ENCODE measurements around the gene MRGPRE. TPM values are rescaled to one million over a fixed set of nuclear protein-coding genes. Genes with fewer than 3 reads are reported as not detected.

The MRGPRE gene
- total RNA-seq, 1 donor from 2014 or later = 0.36 TPM

GRCh38 chr11:3192511-3193372 lies 39.5 kb downstream of the MRGPRE start:
- Histone ChIP-seq H3K4me1 (peaks cover 10% of the 10 kb centered on the region), H3K4me3 (no peak overlapping the region), H3K36me3 (no peaks in the 10 kb centered on the region), H3K27ac (replicated peaks) (no peak overlapping the region), H3K9me3 (replicated peaks) (no peaks in the 10 kb centered on the region), H3K27me3 (ENCODE audit: low read depth) (peaks cover 10% of the 10 kb centered on the region)
- no peak for TF ChIP-seq CTCF (IDR thresholded peaks at IDR 0.05; ENCODE audit: borderline replicate concordance)
- DNase-seq = no peak
- intact Hi-C loops (cut with micrococcal nuclease) = no loop called here

GRCh38 chr11:3191586-3192324 lies 40.5 kb downstream of the MRGPRE start:
- DNase-seq = no peak
- Histone ChIP-seq H3K36me3 (no peaks in the 10 kb centered on the region), H3K27ac (replicated peaks) (no peak overlapping the region), H3K4me3 (no peak overlapping the region), H3K9me3 (replicated peaks) (no peaks in the 10 kb centered on the region), H3K27me3 (ENCODE audit: low read depth) (peaks cover 2% of the 10 kb centered on the region), H3K4me1 (peaks cover 10% of the 10 kb centered on the region)
- intact Hi-C loops (cut with micrococcal nuclease) = no loop called here
- no peak for TF ChIP-seq CTCF (IDR thresholded peaks at IDR 0.05; ENCODE audit: borderline replicate concordance)

GRCh38 chr11:3190600-3190999 lies 41.6 kb downstream of the MRGPRE start:
- DNase-seq = no peak
- Histone ChIP-seq H3K27me3 (ENCODE audit: low read depth) (no peaks in the 10 kb centered on the region), H3K4me3 (no peak overlapping the region), H3K4me1 (peaks cover 5% of the 10 kb centered on the region), H3K27ac (replicated peaks) (no peak overlapping the region), H3K9me3 (replicated peaks) (no peaks in the 10 kb centered on the region), H3K36me3 (no peaks in the 10 kb centered on the region)
- intact Hi-C loops (cut with micrococcal nuclease) = no loop called here
- no peak for TF ChIP-seq CTCF (IDR thresholded peaks at IDR 0.05; ENCODE audit: borderline replicate concordance)

- intact Hi-C loops (cut with micrococcal nuclease) = no loop called here
- Histone ChIP-seq H3K27me3 (ENCODE audit: low read depth) (no peaks in the 10 kb centered on the region), H3K36me3 (no peaks in the 10 kb centered on the region), H3K4me3 (no peak overlapping the region), H3K9me3 (replicated peaks) (no peaks in the 10 kb centered on the region), H3K27ac (replicated peaks) (no peak overlapping the region), H3K4me1 (peaks cover 5% of the 10 kb centered on the region)
- no peak for DNase-seq
- no peak for TF ChIP-seq CTCF (IDR thresholded peaks at IDR 0.05; ENCODE audit: borderline replicate concordance)
These were observed 42.2 kb downstream of the MRGPRE start for GRCh38 chr11:3189886-3190583.

GRCh38 chr11:3189196-3189843 lies 42.9 kb downstream of the MRGPRE start:
- intact Hi-C loops (cut with micrococcal nuclease) = no loop called here
- no peak for DNase-seq
- Histone ChIP-seq H3K36me3 (no peaks in the 10 kb centered on the region), H3K9me3 (replicated peaks) (no peaks in the 10 kb centered on the region), H3K4me3 (no peak overlapping the region), H3K4me1 (peaks cover 2% of the 10 kb centered on the region), H3K27me3 (ENCODE audit: low read depth) (no peaks in the 10 kb centered on the region), H3K27ac (replicated peaks) (no peak overlapping the region)
- TF ChIP-seq CTCF (IDR thresholded peaks at IDR 0.05; ENCODE audit: borderline replicate concordance) = no peak
